Fibroblast of skin of right quadriceps (primary cell): ENCODE results near the gene KCTD5.
A peak's percentile ranks its signal among the peaks of the same experiment; 100 is the strongest.

Experiments used
- DNase-seq: peaks from one replicate; pipeline ENCODE4 v3.0.0-alpha.2; 2013

Gene KCTD5

GRCh38 chr16:2734844-2735515 lies 52.7 kb downstream of the KCTD5 start:
- DNase-seq, result no peak

GRCh38 chr16:2736476-2737237 lies 54.3 kb downstream of the KCTD5 start:
- DNase-seq, result no peak

- DNase-seq, result no peak
Measured at GRCh38 chr16:2737238-2737605, 54.9 kb downstream of the KCTD5 start.

- no peak for DNase-seq
Measured at GRCh38 chr16:2737895-2738418, 55.6 kb downstream of the KCTD5 start.

GRCh38 chr16:2738615-2739014 lies 56.3 kb downstream of the KCTD5 start:
- no peak for DNase-seq

DNA sequence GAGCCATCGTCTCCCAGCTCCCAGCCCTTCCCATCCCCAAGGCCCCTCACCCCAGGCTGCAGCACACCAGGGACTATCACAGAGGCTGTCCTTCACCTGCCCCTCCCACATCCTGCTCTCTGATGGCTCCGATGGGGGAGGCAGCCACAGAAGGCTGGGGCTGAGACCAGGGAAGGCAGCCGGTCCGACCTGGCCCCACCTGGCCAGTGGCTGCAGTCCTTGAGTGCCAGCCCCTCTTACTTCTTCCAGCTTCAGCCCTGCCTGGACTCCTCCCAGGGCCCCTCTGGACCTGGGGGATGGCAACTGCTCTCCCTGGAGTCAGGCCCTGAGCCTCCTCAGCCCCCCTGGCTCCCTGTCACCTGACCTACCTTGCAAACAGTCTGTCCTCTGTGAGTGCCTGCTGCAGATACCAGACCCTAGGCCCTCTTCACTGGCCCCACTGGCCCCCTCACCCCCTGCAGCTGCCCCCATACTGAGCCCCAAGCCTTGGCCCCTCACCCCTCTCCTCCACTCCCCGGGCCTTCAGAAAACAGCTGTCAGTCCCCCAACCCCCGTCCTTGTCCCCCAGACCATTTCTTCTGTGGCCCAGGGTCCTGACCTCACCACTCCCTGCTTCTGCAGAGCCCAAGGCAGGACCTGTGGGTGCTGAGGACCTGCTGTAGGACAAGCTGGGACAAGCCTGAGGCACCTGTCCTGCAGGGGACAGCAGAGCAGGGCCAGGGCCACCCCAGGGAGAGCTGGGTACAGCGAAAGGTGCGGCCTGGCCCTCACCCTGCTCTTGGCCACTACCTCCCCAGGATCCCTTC lies 57.5 kb downstream of the KCTD5 start:
- DNase-seq, result no peak

DNA sequence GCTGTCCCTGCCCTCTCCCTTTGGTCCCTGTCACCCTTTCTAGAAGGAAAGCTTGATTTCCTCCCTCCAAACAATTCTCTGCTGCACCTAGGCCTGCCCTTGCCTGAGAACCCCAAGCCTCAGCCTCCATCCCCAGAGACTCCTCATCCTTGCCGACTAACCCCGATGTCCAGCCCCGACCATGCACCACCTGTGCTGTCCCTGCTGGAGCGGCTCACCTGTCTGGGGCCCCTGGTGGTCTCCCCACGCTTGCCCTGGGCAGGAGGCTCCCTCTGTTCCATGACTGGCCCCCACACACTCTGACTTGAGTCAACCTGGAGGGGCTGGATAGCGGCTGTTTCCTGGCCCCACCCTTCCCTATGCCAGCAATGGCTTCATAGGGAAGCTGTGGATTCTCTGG lies 58.2 kb downstream of the KCTD5 start:
- DNase-seq, result no peak

- DNase-seq, result no peak
Measured at GRCh38 chr16:2741168-2741567, 58.8 kb downstream of the KCTD5 start.

DNA sequence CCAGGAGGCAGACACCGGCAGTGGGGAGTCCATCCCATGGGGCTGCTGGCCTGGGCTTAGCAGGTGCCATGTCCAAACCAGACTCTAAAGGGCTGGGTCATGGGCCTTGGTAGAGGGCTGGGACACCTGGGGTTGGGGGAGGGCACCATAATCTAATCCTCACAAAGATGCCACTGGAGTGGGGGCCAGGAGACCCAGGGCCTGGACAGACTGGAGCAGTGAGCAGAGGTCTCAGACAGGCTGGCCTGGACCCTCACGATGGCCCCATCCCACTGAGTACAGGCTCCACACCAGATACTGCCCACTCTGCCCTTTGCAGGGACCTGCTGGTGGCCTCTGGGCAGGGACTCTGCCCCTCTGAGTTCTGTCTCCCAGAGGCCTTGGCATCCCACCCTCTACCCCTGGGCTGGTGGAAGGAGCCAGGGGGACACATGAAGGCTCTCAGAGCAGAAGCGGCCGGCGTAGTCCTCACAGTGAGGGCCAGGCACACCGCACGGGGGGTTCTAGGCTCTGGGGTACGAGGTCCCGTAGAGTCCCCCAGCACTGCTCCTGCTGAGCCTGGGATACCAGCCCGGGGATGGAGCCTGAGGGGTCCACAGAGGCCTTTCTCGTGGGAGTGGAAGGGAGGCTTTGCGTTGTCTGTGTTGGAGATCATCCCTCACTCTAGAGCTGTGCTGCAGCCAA lies 60.1 kb downstream of the KCTD5 start:
- no peak for DNase-seq

DNA sequence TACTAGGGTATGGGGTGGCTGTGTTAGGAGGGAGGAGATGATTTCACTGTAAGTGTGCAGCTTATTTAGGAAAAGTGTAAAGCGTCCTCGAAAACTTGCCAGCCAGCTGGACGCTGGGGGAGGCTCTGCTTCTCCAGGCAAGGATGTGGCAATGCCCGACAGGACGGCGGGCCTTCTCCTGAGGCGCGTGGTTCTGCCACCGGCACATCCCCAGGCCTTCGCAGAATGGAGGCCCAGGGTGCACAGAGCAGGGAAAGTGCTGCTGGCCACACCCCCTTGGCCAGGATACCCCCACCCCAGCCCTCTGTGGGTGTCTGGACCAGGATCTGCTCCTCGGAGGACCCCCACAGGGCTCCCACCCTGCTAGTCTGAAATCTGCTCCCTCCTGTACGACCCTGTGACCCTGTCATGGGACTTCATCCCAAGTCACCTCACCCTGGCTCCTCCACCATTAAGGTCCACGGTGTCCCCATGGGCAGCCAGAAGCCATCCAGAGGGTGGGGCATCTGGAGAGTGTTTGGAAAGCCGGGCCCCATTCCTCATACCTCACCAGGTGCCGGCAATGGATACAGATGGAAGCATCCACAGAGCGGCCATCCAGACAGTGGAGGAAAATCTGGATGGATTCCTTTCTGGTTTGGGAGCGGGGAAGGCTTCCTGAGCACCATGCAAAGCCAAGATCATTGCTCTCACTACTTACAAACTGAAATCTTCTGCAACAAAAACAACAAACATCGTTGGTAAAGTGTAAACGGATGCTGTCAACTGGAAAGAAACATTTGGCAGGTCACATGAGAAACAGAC lies 60.9 kb downstream of the KCTD5 start:
- no peak for DNase-seq

- no peak for DNase-seq
Measured at GRCh38 chr16:2744711-2745110, 62.4 kb downstream of the KCTD5 start.

DNA sequence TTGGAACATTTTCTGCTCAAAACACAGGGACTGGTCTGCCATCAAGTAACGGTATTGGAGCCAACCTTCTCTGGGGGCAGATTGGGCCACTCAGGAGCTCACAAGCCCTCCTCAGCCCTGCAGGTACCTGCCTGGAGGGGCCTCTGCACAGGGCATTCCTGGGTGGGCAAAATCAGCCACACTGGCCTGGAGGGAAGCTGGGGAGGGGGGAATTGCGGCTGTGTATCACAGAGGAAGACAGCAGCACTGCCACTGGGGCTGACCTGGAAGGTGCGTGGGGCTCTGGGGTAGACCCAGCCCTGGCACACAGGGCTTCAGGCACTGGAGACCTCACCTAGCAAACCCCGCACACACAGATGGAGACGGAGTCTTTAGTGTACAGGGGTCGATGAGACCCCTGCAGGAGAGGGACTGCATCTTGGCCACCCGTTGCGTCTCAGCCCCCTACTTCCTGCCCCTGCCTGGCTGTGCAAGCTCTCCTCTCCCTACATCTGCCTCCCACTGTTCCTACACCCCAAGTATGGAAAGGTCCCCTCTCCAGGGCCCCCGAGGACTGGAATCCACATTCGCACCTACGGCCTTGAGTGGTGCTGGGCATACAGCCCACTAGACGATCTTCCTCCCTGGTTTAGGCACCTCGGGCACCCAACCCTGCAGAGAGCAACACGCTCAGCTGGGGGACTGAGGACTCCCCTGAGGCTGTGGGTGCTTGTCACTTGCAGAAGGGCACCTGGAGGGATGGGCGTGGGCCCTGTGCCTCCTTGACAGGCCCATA lies 63.0 kb downstream of the KCTD5 start:
- no peak for DNase-seq

DNA sequence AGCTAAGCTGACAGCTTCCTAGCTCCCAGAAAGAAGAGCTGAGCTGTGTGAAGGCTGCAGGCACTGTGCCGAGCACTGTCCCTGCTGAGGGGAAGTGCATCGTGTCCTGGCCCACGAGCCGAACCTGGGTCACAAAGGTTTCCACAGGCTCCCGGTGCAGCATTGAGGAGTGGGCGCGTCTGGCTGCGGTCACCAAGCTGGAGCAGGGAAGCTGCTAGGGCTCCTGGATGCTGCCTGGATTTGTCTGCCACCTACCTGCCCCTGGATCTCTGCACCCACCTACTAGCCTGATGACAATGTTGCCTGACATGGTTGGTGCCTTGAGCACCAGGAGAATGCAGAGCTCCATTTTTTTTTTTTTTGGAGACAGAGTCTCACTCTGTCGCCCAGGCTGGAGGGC lies 63.6 kb downstream of the KCTD5 start:
- no peak for DNase-seq

DNA sequence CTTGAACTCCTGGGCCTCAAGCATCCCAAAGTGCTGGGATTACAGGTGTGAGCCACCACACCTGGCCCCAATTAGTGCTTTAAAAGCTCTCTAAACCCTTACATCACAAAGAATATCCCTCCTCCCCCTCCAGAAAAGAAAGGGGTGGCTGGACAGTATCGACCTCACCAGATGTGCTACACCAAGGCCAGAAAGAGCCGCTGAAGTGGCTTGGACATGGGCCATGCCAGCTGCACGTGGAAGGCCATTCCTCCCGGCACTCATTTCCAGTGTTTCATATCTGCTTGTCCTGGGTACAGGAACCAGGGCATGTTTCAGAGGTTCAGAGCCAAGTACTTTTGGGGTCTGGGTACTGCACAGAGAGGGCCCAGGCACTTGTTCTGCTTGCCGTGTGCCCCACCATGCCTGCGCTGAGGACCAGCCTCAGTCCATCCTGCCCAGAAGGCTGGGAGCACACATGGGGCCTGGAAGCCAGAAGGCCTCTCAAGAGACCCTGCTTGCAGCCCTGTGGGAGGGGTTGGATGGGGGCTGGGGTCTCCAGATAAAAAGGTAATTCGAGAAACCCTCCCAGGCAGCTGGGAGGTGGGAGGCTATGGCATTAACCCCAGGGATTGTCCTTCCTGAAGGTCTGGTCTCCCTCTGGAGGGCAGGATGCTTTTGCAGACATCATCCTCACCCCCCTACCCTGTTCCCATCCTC lies 66.6 kb downstream of the KCTD5 start:
- no peak for DNase-seq

DNA sequence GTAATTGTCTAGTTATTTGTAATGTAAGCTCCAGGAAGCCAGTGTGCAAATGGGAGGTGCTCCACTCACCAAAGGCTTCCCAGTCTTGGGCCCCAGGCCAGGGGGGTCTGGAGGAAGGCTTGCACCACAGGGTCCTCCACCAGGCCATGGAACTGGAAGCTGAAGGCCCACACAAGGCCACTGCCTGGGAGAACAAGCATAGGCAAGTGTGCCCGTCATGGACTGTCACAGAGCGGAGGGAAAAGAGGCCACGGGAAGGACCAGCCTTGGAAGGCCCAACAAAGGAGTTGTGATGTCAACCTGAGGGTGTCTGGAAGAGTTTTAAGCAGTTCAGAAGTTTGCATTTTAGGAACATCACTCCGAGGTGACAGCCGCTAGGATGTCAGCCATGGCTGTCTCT lies 67.2 kb downstream of the KCTD5 start:
- DNase-seq, result no peak

DNA sequence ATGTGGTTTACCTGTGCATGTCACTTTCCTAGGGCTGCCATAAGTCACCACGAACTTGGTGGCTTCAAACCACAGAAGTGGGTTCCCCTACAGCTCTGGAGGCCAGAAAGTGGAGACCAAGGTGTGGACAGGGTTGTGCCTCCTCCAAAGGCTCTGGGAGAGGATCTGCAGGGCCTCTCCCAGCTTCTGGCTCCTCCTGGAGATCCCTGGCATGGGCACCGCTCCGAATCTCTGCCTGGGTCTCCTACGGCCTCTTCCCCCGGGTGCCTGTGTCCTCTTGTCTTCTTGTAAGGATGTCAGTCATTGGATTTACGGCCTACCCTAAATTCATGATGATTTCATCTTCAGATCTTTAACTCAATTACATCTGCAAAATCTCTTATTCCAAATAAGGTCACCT lies 67.6 kb downstream of the KCTD5 start:
- no peak for DNase-seq

DNA sequence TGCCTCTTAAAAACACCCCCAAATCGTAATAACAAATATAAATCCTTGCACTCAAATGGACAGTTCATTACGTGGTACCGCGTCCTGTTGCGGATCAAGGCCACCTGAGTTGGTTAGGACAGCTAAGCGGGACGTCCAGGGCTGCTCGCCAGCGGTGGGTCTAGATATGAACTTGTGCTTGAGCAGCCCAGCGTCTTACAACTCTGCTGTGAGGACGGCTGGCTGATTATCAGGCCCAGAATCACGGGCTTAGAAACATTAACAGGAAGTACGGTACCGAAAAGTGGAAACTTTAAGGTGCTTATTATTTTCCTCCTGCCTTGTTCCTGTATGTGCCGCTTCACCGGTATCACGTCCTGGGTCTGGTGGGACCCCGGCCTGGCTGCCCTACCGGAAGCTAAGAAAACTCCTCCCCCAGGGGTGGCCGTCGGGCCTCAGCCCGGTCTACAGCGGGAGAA lies 69.3 kb downstream of the KCTD5 start:
- DNase-seq, result no peak

DNA sequence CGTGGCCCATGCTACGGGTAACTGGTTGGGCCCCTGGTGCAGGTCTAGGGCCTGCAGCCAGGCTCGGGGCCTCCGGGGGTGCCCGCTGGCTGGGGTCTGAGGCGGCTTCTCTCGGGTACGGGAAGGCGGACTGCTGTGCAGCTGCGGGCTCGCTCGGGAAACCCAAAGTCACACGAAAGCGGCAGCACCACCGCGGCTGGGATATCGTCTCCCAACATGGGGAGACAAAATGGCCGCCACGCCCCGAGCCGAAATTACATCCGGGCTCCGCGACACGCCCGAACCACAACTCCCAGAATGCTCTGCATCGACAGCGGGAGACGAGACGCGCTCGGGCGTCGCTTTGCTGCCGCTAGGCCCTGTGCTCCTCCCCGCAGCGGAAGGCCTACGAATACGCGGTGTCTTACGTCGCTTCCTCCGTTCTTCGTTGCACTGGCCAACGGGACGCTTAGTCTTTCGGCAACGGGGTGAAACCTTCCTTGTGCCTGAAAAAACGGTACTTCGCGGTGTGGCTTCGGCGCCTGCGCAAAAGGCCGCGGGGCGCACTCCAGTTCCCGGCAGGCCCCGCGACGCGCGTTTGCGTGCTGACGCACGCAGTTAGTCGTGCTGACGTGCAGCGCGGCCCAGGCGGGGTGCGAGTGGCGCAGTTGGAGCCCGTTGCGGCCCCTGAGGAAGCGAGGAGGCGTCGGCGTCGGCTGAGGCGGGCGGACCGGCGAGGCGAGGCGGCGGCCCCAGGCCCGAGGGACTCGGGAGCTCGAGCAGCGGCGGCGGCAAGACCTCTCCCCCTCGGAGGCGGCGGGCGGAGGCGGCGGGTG lies 69.9 kb downstream of the KCTD5 start, which contains the start of gene SRRM2:
Gene SRRM2 (plus strand): TSS at position 604 of the 815 bp plus-strand sequence. CDS start 3,727 bp downstream, outside the sequence.
- peak; percentile 97 for DNase-seq
